K562 (cell line): ENCODE data around the gene TMEM116. TPM values are rescaled to one million over a fixed set of nuclear protein-coding genes. Genes with fewer than 3 reads are reported as not detected.

Source experiments
- ATF3 ChIP-seq, 2 experiments: fragments of 450-650 bp in 1 of 2; sonication (generic) in 1 of 2; formaldehyde crosslinking in 1 of 2; IDR thresholded peaks in 1 of 2; conservative IDR thresholded peaks in 1 of 2; 2 replicates each; pipeline versions ENCODE4 v1.6.1 to v1.8.1; 2016 to 2023; ENCODE audit warnings: mild to moderate bottlenecking in 2 of 2, moderate library complexity in 2 of 2, inconsistent platforms in 1 of 2, missing genetic modification reagents in 1 of 2
- BHLHE40 ChIP-seq: IDR thresholded peaks from 2 replicates; pipeline ENCODE4 v1.6.1; 2011; ENCODE audit warnings: low read length, improper control_type of control experiment
- CCNT2 ChIP-seq: IDR thresholded peaks from 2 replicates; pipeline ENCODE4 v1.6.1; 2011; ENCODE audit warnings: borderline replicate concordance, low read depth, mild to moderate bottlenecking, moderate library complexity, mixed read lengths, low read length; ENCODE audit not compliant: insufficient read length; ENCODE audit errors: extremely low read depth
- EP300 ChIP-seq: IDR thresholded peaks from 2 replicates; pipeline ENCODE4 v1.6.1; 2012; ENCODE audit warnings: low read length, improper control_type of control experiment
- JUND ChIP-seq, 2 experiments: IDR thresholded peaks; 2 replicates in 1 of 2; 3 replicates in 1 of 2; pipeline ENCODE4 v1.6.1; 2011; ENCODE audit warnings: borderline replicate concordance in 2 of 2, low read depth in 2 of 2, low read length in 2 of 2, improper control_type of control experiment in 1 of 2, missing biosample characterization in 1 of 2, missing genetic modification characterization in 1 of 2, missing genetic modification reagents in 1 of 2
- MEIS2 ChIP-seq: fragments of 450-650 bp; IDR thresholded peaks from 2 replicates; pipeline ENCODE4 v1.6.1; 2014; ENCODE audit warnings: mild to moderate bottlenecking; ENCODE audit not compliant: partially characterized antibody
- MXI1 ChIP-seq: IDR thresholded peaks from 2 replicates; pipeline ENCODE4 v1.6.1; 2011; ENCODE audit warnings: low read depth, mild to moderate bottlenecking, improper control_type of control experiment, low read length
- MYNN ChIP-seq, 2 experiments: sonication (generic); formaldehyde crosslinking in 1 of 2; IDR thresholded peaks; 2 replicates each; pipeline versions ENCODE4 v1.5.0 to v1.6.1; 2016 to 2020; ENCODE audit warnings: antibody characterized with exemption in 1 of 2, missing genetic modification reagents in 1 of 2
- POLR2A ChIP-seq: fragments of 450-650 bp; conservative IDR thresholded peaks from 2 replicates; pipeline ENCODE4 v1.6.1; 2016
- SIN3B ChIP-seq: fragments of 450-650 bp; IDR thresholded peaks from 2 replicates; pipeline ENCODE4 v1.6.1; 2017; ENCODE audit warnings: low read depth, mild to moderate bottlenecking, moderate library complexity
- SIX5 ChIP-seq, 2 experiments: IDR thresholded peaks; 2 replicates each; pipeline ENCODE4 v1.6.1; 2011; ENCODE audit warnings: low read length in 2 of 2, borderline replicate concordance in 1 of 2, low read depth in 1 of 2, mild to moderate bottlenecking in 1 of 2, moderate library complexity in 1 of 2; ENCODE audit not compliant: insufficient read depth in 1 of 2
- TAF1 ChIP-seq: IDR thresholded peaks from 2 replicates; pipeline ENCODE4 v1.6.1; 2011; ENCODE audit warnings: mild to moderate bottlenecking, low read length, moderate library complexity; ENCODE audit not compliant: insufficient read depth, control insufficient read depth, severe bottlenecking; ENCODE audit errors: extremely low read depth
- TRIM24 ChIP-seq, 2 experiments: fragments of 450-650 bp; IDR thresholded peaks; 2 replicates each; pipeline ENCODE4 v1.6.1; 2016
- ZNF408 ChIP-seq: fragments of 250-450 bp; sonication (Bioruptor Pico); IDR thresholded peaks from 2 replicates; pipeline ENCODE4 v1.4.0; 2020; ENCODE audit warnings: low read depth, mild to moderate bottlenecking, moderate library complexity
- ZNF518B ChIP-seq: fragments of 250-450 bp; sonication (Bioruptor Pico); IDR thresholded peaks from 2 replicates; pipeline ENCODE4 v1.5.0; 2021; ENCODE audit warnings: mild to moderate bottlenecking, moderate library complexity
- ZNF764 ChIP-seq: fragments of 250-450 bp; sonication (Bioruptor Pico); IDR thresholded peaks from 2 replicates; pipeline ENCODE4 v1.4.0; 2020; ENCODE audit warnings: low read depth, mild to moderate bottlenecking, moderate library complexity
- ZNF780A ChIP-seq: fragments of 250-450 bp; sonication (Bioruptor Pico); IDR thresholded peaks from 2 replicates; pipeline ENCODE4 v1.5.0; 2021; ENCODE audit warnings: mild to moderate bottlenecking
- polyA plus RNA-seq, 8 experiments: library from polyadenylated mRNA; depleted of rRNA in 4 of 8; stranded (reverse) in 5 of 8; unstranded in 3 of 8; fragments of >200 nt; fragmentation: Nextera tagmentation in 2 of 8; fragmentation: Illumina TruSeq in 1 of 8; extraction: Ambion mirVana in 2 of 8; extraction: Trizol in 1 of 8; gene quantifications; 2 replicates each; pipeline versions ENCODE4 v1.2.1 to v1.2.3, GENCODE V29; 2011 to 2014; ENCODE audit warnings: inconsistent platforms in 1 of 8, missing spikeins in 1 of 8
- total RNA-seq, 7 experiments: library from RNA; depleted of rRNA in 6 of 7; stranded (reverse); fragments of >200 nt in 6 of 7; fragmentation: Illumina TruSeq in 2 of 7; extraction: Trizol in 2 of 7; gene quantifications; 2 replicates each; pipeline versions ENCODE4 v1.2.1 to v1.2.3, GENCODE V29; 2011 to 2021; ENCODE audit warnings: low replicate concordance in 1 of 7
- TF ChIP-seq, protein P1 (sequence below): fragments of 250-450 bp; sonication (Bioruptor Pico); IDR thresholded peaks from 2 replicates; pipeline ENCODE4 v1.8.0; 2022; ENCODE audit warnings: moderate library complexity, mild to moderate bottlenecking, inconsistent platforms
- TF ChIP-seq, protein P2 (sequence below): sonication (generic); formaldehyde crosslinking; IDR thresholded peaks from 2 replicates; pipeline ENCODE4 v1.8.1; 2022; ENCODE audit warnings: missing genetic modification reagents

The TMEM116 gene
- total and polyA plus RNA-seq, 9 of the 15 experiments (the other 6 are each of a cell fraction or from before 2014, with no cell fraction given) = 5.2 to 78.6 (median 13.9) TPM

DNA sequence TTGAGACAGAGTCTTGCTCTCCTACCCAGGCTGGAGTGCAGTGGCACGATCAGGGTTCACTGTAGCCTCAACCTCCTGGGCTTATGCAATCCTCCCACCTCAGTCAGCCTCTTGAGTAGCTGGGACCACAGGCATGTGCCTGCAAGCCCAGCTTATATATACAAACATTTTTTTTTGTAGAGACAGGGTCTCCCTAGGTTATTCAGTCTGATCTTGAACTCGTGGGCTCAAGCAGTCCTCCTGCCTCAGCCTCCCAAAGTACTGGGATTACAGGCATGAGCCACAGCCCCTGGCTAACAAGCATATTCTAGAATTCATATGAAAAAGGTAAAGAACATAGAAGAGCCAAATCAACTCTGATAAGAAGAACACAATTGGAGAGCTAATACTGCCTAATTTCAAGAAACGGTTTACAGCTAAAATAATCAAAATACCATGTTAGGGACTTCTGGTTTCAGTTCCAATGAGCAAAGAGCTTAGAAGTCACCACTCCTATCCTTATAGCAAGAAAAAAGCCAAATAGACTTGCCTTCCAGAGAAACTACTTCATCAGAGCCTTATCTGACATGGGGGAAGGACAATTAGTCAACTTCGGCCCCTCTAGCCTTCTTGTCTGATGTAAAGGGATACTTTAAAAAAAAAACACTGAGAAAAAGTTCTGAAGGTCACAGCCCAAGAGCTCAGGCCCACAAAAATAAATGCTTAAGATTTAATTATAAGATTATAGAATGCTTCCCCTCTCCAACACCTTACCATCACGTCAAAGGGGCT lies 37.6 kb downstream of the TMEM116 start (continued):
- TF ChIP-seq ZNF518B (CRISPR knock-in tag) = no peak
- TF ChIP-seq TAF1 = no peak
- TF ChIP-seq MXI1 = no peak
- 0 out of 2 replicates have a peak, but pooled peaks have one; percentile 26 for TF ChIP-seq BHLHE40
- TF ChIP-seq ZNF780A (CRISPR knock-in tag) = no peak
- TF ChIP-seq CCNT2 = no peak
- no peak for TF ChIP-seq SIN3B
- TF ChIP-seq ATF3 (IDR thresholded peaks at IDR 0.05) = peak; percentile 69
- no peak for TF ChIP-seq ATF3 (CRISPR knock-in tag; conservative IDR thresholded peaks at IDR 0.05)
- TF ChIP-seq EP300 = peak; percentile 15; the same call in 1 of the 2 replicates
- no peak for TF ChIP-seq SIX5 (IDR thresholded peaks at IDR 0.05; ENCODE audit: borderline replicate concordance in 1 of 2, insufficient read depth in 1 of 2, low read depth in 1 of 2, low read length in 2 of 2)
- TF ChIP-seq, protein P1, sequence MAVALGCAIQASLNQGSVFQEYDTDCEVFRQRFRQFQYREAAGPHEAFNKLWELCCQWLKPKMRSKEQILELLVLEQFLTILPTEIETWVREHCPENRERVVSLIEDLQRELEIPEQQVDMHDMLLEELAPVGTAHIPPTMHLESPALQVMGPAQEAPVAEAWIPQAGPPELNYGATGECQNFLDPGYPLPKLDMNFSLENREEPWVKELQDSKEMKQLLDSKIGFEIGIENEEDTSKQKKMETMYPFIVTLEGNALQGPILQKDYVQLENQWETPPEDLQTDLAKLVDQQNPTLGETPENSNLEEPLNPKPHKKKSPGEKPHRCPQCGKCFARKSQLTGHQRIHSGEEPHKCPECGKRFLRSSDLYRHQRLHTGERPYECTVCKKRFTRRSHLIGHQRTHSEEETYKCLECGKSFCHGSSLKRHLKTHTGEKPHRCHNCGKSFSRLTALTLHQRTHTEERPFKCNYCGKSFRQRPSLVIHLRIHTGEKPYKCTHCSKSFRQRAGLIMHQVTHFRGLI (CRISPR knock-in tag) = no peak
- TF ChIP-seq MYNN (IDR thresholded peaks at IDR 0.05) = no peak
- no peak for TF ChIP-seq MYNN (CRISPR knock-in tag; IDR thresholded peaks at IDR 0.05)
- peak; percentile 94 for TF ChIP-seq MEIS2
- no peak for TF ChIP-seq TRIM24 (IDR thresholded peaks at IDR 0.05)
- TF ChIP-seq ZNF764 = no peak
- TF ChIP-seq POLR2A = no peak
- no peak for TF ChIP-seq ZNF408 (CRISPR knock-in tag)
- peak; percentile 53; the same call in 1 of the 2 replicates for TF ChIP-seq JUND (IDR thresholded peaks at IDR 0.05; ENCODE audit: borderline replicate concordance, low read depth, low read length)
- TF ChIP-seq JUND (tag; IDR thresholded peaks at IDR 0.05; ENCODE audit: borderline replicate concordance, low read depth, low read length) = no peak; the same call in 2 of the 3 replicates
- TF ChIP-seq, protein P2, sequence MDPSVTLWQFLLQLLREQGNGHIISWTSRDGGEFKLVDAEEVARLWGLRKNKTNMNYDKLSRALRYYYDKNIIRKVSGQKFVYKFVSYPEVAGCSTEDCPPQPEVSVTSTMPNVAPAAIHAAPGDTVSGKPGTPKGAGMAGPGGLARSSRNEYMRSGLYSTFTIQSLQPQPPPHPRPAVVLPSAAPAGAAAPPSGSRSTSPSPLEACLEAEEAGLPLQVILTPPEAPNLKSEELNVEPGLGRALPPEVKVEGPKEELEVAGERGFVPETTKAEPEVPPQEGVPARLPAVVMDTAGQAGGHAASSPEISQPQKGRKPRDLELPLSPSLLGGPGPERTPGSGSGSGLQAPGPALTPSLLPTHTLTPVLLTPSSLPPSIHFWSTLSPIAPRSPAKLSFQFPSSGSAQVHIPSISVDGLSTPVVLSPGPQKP = no peak
